GM18951 (cell line): ENCODE results near the gene ZDHHC3.

ENCODE experiments used
- POLR2A ChIP-seq: IDR thresholded peaks from 4 replicates; pipeline ENCODE4 v1.6.1; 2011; ENCODE audit warnings: mild to moderate bottlenecking; ENCODE audit not compliant: insufficient read length, insufficient read depth; ENCODE audit errors: extremely low read depth
- in situ Hi-C: fragments of 300-500 bp; cut with MboI; formaldehyde crosslinking; loops from one replicate; pipeline ENCODE4 v1.12.0; 2022; ENCODE audit warnings: low sequenced_read_pairs, mixed read lengths, inconsistent platforms; ENCODE audit not compliant: unreplicated experiment

Gene ZDHHC3

GRCh38 chr3:45003859-45004258, 27.9 kb upstream of the ZDHHC3 start:
- no peak for TF ChIP-seq POLR2A
- in situ Hi-C loops: no loop called here

GRCh38 chr3:45003406-45003805, 27.4 kb upstream of the ZDHHC3 start:
- no peak for TF ChIP-seq POLR2A
- in situ Hi-C loops: no loop called here

- TF ChIP-seq POLR2A: no peak
- in situ Hi-C loops: no loop called here
Observed at GRCh38 chr3:45002720-45003119, 26.7 kb upstream of the ZDHHC3 start.

- in situ Hi-C loops: no loop called here
- TF ChIP-seq POLR2A: no peak
Observed at GRCh38 chr3:45002139-45002660, 26.2 kb upstream of the ZDHHC3 start.

GRCh38 chr3:45001738-45002137, 25.8 kb upstream of the ZDHHC3 start:
- in situ Hi-C loops: no loop called here
- TF ChIP-seq POLR2A: no peak

GRCh38 chr3:45000823-45001222, 24.8 kb upstream of the ZDHHC3 start:
- TF ChIP-seq POLR2A: no peak
- in situ Hi-C loops: no loop called here

- TF ChIP-seq POLR2A: no peak
- in situ Hi-C loops: no loop called here
Observed at GRCh38 chr3:44999782-45000181, 23.8 kb upstream of the ZDHHC3 start.

- no peak for TF ChIP-seq POLR2A
- in situ Hi-C loops: no loop called here
Observed at GRCh38 chr3:44996556-44996969, 20.6 kb upstream of the ZDHHC3 start.

- in situ Hi-C loops: no loop called here
- TF ChIP-seq POLR2A: no peak
Observed at GRCh38 chr3:44995142-44995770, 19.3 kb upstream of the ZDHHC3 start.

- in situ Hi-C loops: no loop called here
- no peak for TF ChIP-seq POLR2A
Observed at GRCh38 chr3:44993471-44994205, 17.7 kb upstream of the ZDHHC3 start.

GRCh38 chr3:44992555-44993470, 16.8 kb upstream of the ZDHHC3 start:
- no peak for TF ChIP-seq POLR2A
- in situ Hi-C loops: no loop called here

GRCh38 chr3:44991326-44991725, 15.4 kb upstream of the ZDHHC3 start:
- TF ChIP-seq POLR2A: no peak
- in situ Hi-C loops: no loop called here
